H9 (cell line): ENCODE results near the gene VAV2. TPM values are rescaled to one million over a fixed set of nuclear protein-coding genes. Genes with fewer than 3 reads are reported as not detected.

Experiments
- DNase-seq: peaks from one replicate; pipeline ENCODE4 v3.0.0-alpha.2; 2017
- H2AFZ ChIP-seq: one replicate; pipeline ENCODE4 v1.6.1; 2013; ENCODE audit warnings: mild to moderate bottlenecking, low read length, control low read depth, moderate library complexity
- H2AK5ac ChIP-seq: 2 replicates; pipeline ENCODE4 v1.6.1; 2013; ENCODE audit warnings: low read length, control low read depth, mixed read lengths; ENCODE audit not compliant: insufficient read length
- H2BK120ac ChIP-seq: one replicate; pipeline ENCODE4 v1.6.1; 2013; ENCODE audit warnings: low read depth, mild to moderate bottlenecking, low read length, control low read depth, inconsistent platforms; ENCODE audit not compliant: poor library complexity, severe bottlenecking
- H2BK12ac ChIP-seq: 2 replicates; pipeline ENCODE4 v1.6.1; 2013; ENCODE audit warnings: low read length, control low read depth, mixed read lengths, low read depth; ENCODE audit not compliant: insufficient read length
- H2BK15ac ChIP-seq: 2 replicates; pipeline ENCODE4 v1.6.1; 2013; ENCODE audit warnings: low read depth, low read length, control low read depth
- H2BK20ac ChIP-seq: one replicate; pipeline ENCODE4 v1.6.1; 2013; ENCODE audit warnings: low read depth, mild to moderate bottlenecking, low read length, control low read depth, inconsistent platforms; ENCODE audit not compliant: poor library complexity, severe bottlenecking
- H2BK5ac ChIP-seq: 2 replicates; pipeline ENCODE4 v1.6.1; 2013; ENCODE audit warnings: low read length, control low read depth, mixed read lengths; ENCODE audit not compliant: insufficient read length
- H3K14ac ChIP-seq: 2 replicates; pipeline ENCODE4 v1.6.1; 2013; ENCODE audit warnings: low read length, control low read depth; ENCODE audit not compliant: insufficient read depth
- H3K18ac ChIP-seq: 2 replicates; pipeline ENCODE4 v1.6.1; 2013; ENCODE audit warnings: low read depth, mild to moderate bottlenecking, mixed read lengths, low read length, control low read depth; ENCODE audit not compliant: insufficient read length
- H3K23ac ChIP-seq: 2 replicates; pipeline ENCODE4 v1.6.1; 2013; ENCODE audit warnings: low read length, control low read depth, mixed read lengths, low read depth; ENCODE audit not compliant: insufficient read length
- H3K23me2 ChIP-seq: 2 replicates; pipeline ENCODE4 v1.6.1; 2013; ENCODE audit warnings: low read depth, mild to moderate bottlenecking, mixed read lengths, low read length, control low read depth; ENCODE audit not compliant: insufficient read length, poor library complexity, severe bottlenecking
- H3K27ac ChIP-seq: 2 replicates; pipeline ENCODE4 v1.5.1; 2013; ENCODE audit warnings: low read length, control low read depth, mixed read lengths, low read depth; ENCODE audit not compliant: insufficient read length
- H3K27me3 ChIP-seq: 2 replicates; pipeline ENCODE4 v1.6.1; 2013; ENCODE audit warnings: low read length, control low read depth, inconsistent platforms; ENCODE audit not compliant: insufficient read depth
- H3K4ac ChIP-seq: 2 replicates; pipeline ENCODE4 v1.6.1; 2013; ENCODE audit warnings: low read depth, mild to moderate bottlenecking, control low read depth, inconsistent platforms, low read length, moderate library complexity
- H3K4me1 ChIP-seq: 2 replicates; pipeline ENCODE4 v1.6.1; 2013; ENCODE audit warnings: low read length, control low read depth, inconsistent platforms; ENCODE audit not compliant: insufficient read depth
- H3K4me2 ChIP-seq: 2 replicates; pipeline ENCODE4 v1.6.1; 2013; ENCODE audit warnings: low read length, control low read depth, mixed read lengths; ENCODE audit not compliant: insufficient read length, insufficient read depth
- H3K56ac ChIP-seq: 2 replicates; pipeline ENCODE4 v1.6.1; 2013; ENCODE audit warnings: low read depth, mild to moderate bottlenecking, mixed read lengths, low read length, control low read depth; ENCODE audit not compliant: insufficient read length
- H3K79me1 ChIP-seq: 2 replicates; pipeline ENCODE4 v1.6.1; 2013; ENCODE audit warnings: low read depth, mild to moderate bottlenecking, moderate library complexity, low read length, control low read depth, inconsistent platforms; ENCODE audit not compliant: insufficient read depth, poor library complexity, severe bottlenecking
- H3K79me2 ChIP-seq: 2 replicates; pipeline ENCODE4 v1.6.1; 2013; ENCODE audit warnings: low read length, control low read depth, inconsistent platforms; ENCODE audit not compliant: insufficient read depth
- H3K9ac ChIP-seq: 2 replicates; pipeline ENCODE4 v1.6.1; 2013; ENCODE audit warnings: low read length, control low read depth, mixed read lengths; ENCODE audit not compliant: insufficient read length; ENCODE audit errors: extremely low read depth
- H3K9me3 ChIP-seq: one replicate; pipeline ENCODE4 v1.6.1; 2013; ENCODE audit warnings: low read depth, low read length, inconsistent platforms; ENCODE audit not compliant: control insufficient read depth
- H3T11ph ChIP-seq: one replicate; pipeline ENCODE4 v1.6.1; 2013; ENCODE audit warnings: mild to moderate bottlenecking, low read length, control low read depth, inconsistent platforms
- H4K20me1 ChIP-seq: one replicate; pipeline ENCODE4 v1.6.1; 2013; ENCODE audit not compliant: control insufficient read depth, insufficient read length, insufficient read depth
- H4K5ac ChIP-seq: 2 replicates; pipeline ENCODE4 v1.6.1; 2013; ENCODE audit warnings: low read depth, mild to moderate bottlenecking, mixed read lengths, low read length, control low read depth; ENCODE audit not compliant: insufficient read length
- H4K8ac ChIP-seq: replicated peaks from 2 replicates; pipeline ENCODE4 v1.6.1; 2013; ENCODE audit warnings: low read length, control low read depth, mixed read lengths, low read depth; ENCODE audit not compliant: insufficient read length
- H4K91ac ChIP-seq: 2 replicates; pipeline ENCODE4 v1.6.1; 2013; ENCODE audit warnings: low read depth, mild to moderate bottlenecking, moderate library complexity, mixed read lengths, low read length, control low read depth; ENCODE audit not compliant: insufficient read length
- H3K27ac Mint-ChIP-seq, 3 experiments: 2 replicates in 2 of 3; 3 replicates in 1 of 3; pipeline ENCODE4 v1.8.0; 2020 to 2021; ENCODE audit warnings: mixed read lengths in 3 of 3, mild to moderate bottlenecking in 1 of 3, moderate library complexity in 1 of 3
- H3K27me3 Mint-ChIP-seq: 2 replicates; pipeline ENCODE4 v1.8.0; 2021; ENCODE audit warnings: low read depth, mild to moderate bottlenecking, moderate library complexity, mixed read lengths
- H3K36me3 Mint-ChIP-seq, 3 experiments: 2 replicates in 2 of 3; 3 replicates in 1 of 3; pipeline ENCODE4 v1.8.0; 2020 to 2021; ENCODE audit warnings: low read depth in 3 of 3, mixed read lengths in 3 of 3; ENCODE audit not compliant: insufficient read depth in 1 of 3
- H3K4me1 Mint-ChIP-seq, 2 experiments: 2 replicates each; pipeline ENCODE4 v1.8.0; 2020; ENCODE audit warnings: mixed read lengths in 2 of 2
- H3K4me3 Mint-ChIP-seq, 2 experiments: 2 replicates in 1 of 2; 3 replicates in 1 of 2; pipeline ENCODE4 v1.8.0; 2020 to 2021; ENCODE audit warnings: mild to moderate bottlenecking in 2 of 2, mixed read lengths in 2 of 2, moderate library complexity in 1 of 2
- H3K9me3 Mint-ChIP-seq, 2 experiments: 2 replicates in 1 of 2; 3 replicates in 1 of 2; pipeline ENCODE4 v1.8.0; 2020; ENCODE audit warnings: mild to moderate bottlenecking in 2 of 2, mixed read lengths in 2 of 2, moderate library complexity in 1 of 2
- CTCF ChIP-seq: fragments of 200-600 bp; sonication (generic); conservative IDR thresholded peaks from 3 replicates; pipeline ENCODE4 v1.8.0; 2021; ENCODE audit warnings: antibody characterized with exemption, mild to moderate bottlenecking
- WGBS: extraction: QIAGEN DNeasy Blood & Tissue Kit; methylation state at CpG from one replicate; pipeline ENCODE4 v1.1.7; 2013; ENCODE audit warnings: missing lambda C conversion rate, low lambda C conversion rate, mixed read lengths; ENCODE audit not compliant: insufficient read length; ENCODE audit errors: extremely low coverage; 5-methylcytosine and 5-hydroxymethylcytosine counted together
- total RNA-seq: library from RNA; stranded (reverse); gene quantifications from 2 replicates; pipeline ENCODE4 v1.2.1, GENCODE V29; 2021

VAV2 gene
- total RNA-seq, 1 experiment from 2014 or later: 58.7 TPM

- Mint-ChIP-seq H3K4me3 (no peak overlapping the region), H3K27ac (peak overlapping the region; percentile 46 to 86 (median 68); a peak in 3 of 7 replicates), H3K9me3 (no peaks in the 10 kb centered on the region), H3K27me3 (no peaks in the 10 kb centered on the region), H3K36me3 (no peaks in the 10 kb centered on the region; a peak in 2 of 7 replicates), H3K4me1 (peaks cover 47 to 55% of the 10 kb centered on the region in 2 experiments)
- no peak overlapping the region for H2BK20ac ChIP-seq
- no peaks in the 10 kb centered on the region for H3K9me3 ChIP-seq
- H4K8ac ChIP-seq: no peak overlapping the region
- H2BK15ac ChIP-seq: no peak overlapping the region
- H3K4me1 ChIP-seq: no peaks in the 10 kb centered on the region; the same call in 1 of the 2 replicates
- no peaks in the 10 kb centered on the region for H4K20me1 ChIP-seq
- H3K27ac ChIP-seq: no peak overlapping the region
- H3K79me1 ChIP-seq: no peaks in the 10 kb centered on the region
- H3K4me2 ChIP-seq: no peak overlapping the region
- H3K18ac ChIP-seq: no peak overlapping the region
- H3T11ph ChIP-seq: no peak overlapping the region
- no peak overlapping the region for H2BK120ac ChIP-seq
- no peak overlapping the region for H2BK5ac ChIP-seq
- no peak overlapping the region for H3K23ac ChIP-seq
- no peaks in the 10 kb centered on the region for H3K23me2 ChIP-seq
- H3K4ac ChIP-seq: no peak overlapping the region
- H2BK12ac ChIP-seq: no peak overlapping the region
- H3K27me3 ChIP-seq: no peaks in the 10 kb centered on the region
- no peak overlapping the region for H2AK5ac ChIP-seq
- peaks cover 28% of the 10 kb centered on the region; the same call in 1 of the 2 replicates for H3K79me2 ChIP-seq
- H2AFZ ChIP-seq: no peak overlapping the region
- no peak overlapping the region for H3K56ac ChIP-seq
- no peak overlapping the region for H3K9ac ChIP-seq
- H4K5ac ChIP-seq: no peak overlapping the region
- no peak for TF ChIP-seq CTCF
- no peak for DNase-seq
- WGBS: no CpG with 5 or more reads among the region's 20 CpGs
- H4K91ac ChIP-seq: no peak overlapping the region
- H3K14ac ChIP-seq: no peak overlapping the region
Observed at GRCh38 chr9:133974631-133975341, 17.3 kb downstream of the VAV2 start.
